ENCODE results near the gene SPEF1.
A peak's percentile ranks its signal among the peaks of the same experiment; 100 is the strongest.

Gene SPEF1

GRCh38 chr20:3728354-3728753, 52.9 kb downstream of the SPEF1 start:
- peak; percentile 13 for DNase-seq

Measured in 8988T (cell line).